Keratinocyte (primary cell): ENCODE data around the gene AGPAT2.

Experiments used
- EZH2 ChIP-seq: IDR thresholded peaks from one replicate; pipeline ENCODE4 v1.6.1; 2012; ENCODE audit warnings: inconsistent platforms, mild to moderate bottlenecking, low read length, moderate library complexity
- TF ChIP-seq, protein P1 (sequence below), 3 experiments: IDR thresholded peaks in 1 of 3; conservative IDR thresholded peaks in 1 of 3; optimal IDR thresholded peaks in 1 of 3; 2 replicates in 2 of 3; 3 replicates in 1 of 3; pipeline versions ENCODE3 to v1.5.1; 2011; ENCODE audit warnings: low read length in 3 of 3, mild to moderate bottlenecking in 3 of 3, moderate library complexity in 2 of 3, control low read depth in 1 of 3, inconsistent platforms in 1 of 3; ENCODE audit not compliant: insufficient read depth in 2 of 3; ENCODE audit errors: extremely low read depth in 1 of 3

DNA sequence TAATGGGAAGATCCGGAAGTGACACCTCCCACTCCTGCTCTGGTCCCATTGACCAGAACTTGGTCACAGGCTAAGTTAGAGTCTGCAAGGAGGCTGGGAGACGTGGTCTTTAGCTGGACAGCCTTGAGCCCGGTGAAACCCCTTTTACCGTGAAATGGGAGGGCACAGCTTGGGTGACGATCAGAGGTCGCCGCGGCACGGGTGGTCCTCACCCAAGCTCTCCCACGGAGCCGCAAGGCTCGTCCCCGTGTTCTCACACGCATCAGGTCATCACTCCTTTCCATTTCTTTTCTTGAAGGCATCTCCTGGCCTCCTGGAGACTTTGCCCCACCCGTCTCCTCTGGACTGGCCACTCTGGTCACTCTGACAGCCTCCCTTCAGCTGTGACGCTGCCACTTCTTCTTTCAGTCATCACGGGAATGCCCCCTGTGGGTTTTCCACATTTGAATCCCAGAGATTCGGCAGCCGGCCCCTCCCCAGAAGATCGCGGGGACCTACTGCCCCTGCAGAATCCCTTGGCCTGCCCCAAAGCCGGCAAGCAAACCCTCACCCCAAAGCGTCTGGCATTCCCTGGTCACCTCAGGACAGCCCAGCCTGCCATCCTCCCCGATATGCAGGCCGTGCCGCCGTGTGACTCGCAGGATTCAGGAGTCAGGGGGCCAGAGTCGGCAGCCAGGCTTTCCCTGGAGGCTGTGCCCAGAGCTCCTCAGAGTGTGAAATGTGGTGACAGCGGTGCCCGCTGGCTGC, 43.5 kb downstream of the AGPAT2 start:
- TF ChIP-seq, protein P1, sequence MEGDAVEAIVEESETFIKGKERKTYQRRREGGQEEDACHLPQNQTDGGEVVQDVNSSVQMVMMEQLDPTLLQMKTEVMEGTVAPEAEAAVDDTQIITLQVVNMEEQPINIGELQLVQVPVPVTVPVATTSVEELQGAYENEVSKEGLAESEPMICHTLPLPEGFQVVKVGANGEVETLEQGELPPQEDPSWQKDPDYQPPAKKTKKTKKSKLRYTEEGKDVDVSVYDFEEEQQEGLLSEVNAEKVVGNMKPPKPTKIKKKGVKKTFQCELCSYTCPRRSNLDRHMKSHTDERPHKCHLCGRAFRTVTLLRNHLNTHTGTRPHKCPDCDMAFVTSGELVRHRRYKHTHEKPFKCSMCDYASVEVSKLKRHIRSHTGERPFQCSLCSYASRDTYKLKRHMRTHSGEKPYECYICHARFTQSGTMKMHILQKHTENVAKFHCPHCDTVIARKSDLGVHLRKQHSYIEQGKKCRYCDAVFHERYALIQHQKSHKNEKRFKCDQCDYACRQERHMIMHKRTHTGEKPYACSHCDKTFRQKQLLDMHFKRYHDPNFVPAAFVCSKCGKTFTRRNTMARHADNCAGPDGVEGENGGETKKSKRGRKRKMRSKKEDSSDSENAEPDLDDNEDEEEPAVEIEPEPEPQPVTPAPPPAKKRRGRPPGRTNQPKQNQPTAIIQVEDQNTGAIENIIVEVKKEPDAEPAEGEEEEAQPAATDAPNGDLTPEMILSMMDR (optimal IDR thresholded peaks at IDR 0.05 in 1 of 3, IDR thresholded peaks at IDR 0.05 in 1 of 3, conservative IDR thresholded peaks at IDR 0.05 in 1 of 3; ENCODE audit: extremely low read depth in 1 of 3, insufficient read depth in 2 of 3, low read length in 3 of 3): no peak
- peak; percentile 25 for TF ChIP-seq EZH2
